AG20443 (cell line): ENCODE measurements around the gene EPHB1.
A peak's percentile ranks its signal among the peaks of the same experiment; 100 is the strongest.

Experiments
- DNase-seq: peaks from one replicate; pipeline ENCODE4 v3.0.0; 2012; ENCODE audit warnings: low spot score, mixed read lengths

The EPHB1 gene

GRCh38 chr3:134883697-134884385 is 88.8 kb downstream of the EPHB1 start:
- DNase-seq, result peak; percentile 71

DNA sequence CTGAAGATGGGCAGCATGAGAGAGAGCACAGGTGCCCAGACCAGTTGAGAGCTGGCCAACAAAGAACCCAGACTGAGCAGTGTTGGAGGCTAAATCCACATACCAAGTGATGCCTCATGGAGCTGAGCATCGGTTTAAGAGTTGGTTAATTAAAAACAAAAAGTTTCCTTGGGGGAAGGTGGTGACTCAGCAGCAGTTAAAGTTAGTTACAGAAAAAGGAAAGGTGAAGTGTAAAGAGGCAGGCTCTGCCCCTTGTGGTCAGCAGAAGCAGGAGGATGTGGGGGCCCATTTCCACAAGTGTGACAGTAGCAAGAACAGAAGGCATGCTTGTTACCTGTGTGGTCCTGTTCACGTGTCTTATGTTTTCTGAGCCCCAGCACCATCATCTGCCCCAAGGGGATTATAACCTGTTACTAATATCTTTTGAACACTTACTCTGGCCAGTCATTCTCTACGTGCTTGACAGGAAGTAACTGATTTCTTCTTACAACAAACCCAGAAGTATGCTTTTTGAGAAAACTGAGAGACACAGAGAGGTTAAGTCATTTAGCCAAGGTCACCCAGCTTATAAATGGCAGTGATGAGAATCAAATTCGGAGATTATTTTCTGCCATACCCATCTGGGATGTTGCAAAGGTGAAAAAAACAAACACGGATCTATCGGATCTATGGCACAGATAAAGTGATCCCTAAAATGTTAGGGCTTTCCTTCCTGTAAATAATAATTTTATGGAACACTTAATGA is 91.0 kb downstream of the EPHB1 start:
- DNase-seq, result peak; percentile 40

DNA sequence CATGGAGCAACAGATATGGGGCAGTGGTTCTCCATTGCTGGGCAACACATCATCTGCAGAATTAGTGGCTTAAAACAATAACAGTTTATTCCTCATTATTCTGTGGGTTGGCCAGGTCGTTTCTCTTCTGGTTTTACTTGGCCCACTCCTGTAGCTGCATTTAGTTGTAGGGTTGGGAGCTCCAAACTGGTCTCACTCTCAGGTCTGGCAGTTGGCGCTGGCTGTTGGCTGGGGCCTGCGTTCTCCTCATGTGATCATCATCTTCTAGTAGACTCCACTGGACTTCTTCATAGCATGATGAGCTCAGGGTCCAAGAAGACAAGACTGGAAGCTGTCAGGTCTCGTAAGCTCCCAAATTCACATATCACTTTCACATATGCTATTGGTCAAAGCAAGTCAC is 91.9 kb downstream of the EPHB1 start:
- no peak for DNase-seq

- DNase-seq, result no peak
Measured at GRCh38 chr3:134887536-134887935, 92.5 kb downstream of the EPHB1 start.

GRCh38 chr3:134892326-134892725 is 97.3 kb downstream of the EPHB1 start:
- DNase-seq, result no peak

DNA sequence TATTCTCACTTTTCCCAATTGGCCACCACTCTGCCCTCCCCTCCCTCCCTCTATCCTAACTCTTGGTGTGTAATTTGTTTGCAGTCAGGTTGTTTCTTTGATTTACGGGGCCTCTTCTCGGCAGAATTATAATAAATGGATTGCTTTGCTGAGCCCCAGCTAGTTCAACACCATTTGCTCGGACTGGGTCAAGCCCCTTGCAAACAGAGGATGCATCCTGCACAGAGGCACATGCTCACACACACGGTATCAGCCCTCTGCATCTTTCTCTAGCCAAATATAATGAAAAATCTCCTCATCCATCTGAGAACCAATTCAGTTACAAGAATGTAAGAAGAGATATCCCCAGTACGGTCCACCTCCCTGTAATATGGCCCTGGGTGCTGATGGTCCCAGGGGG is 97.7 kb downstream of the EPHB1 start:
- no peak for DNase-seq

- no peak for DNase-seq
Measured at GRCh38 chr3:134894533-134894932, 99.5 kb downstream of the EPHB1 start.

- DNase-seq, result no peak
Measured at GRCh38 chr3:134895181-134895580, 100.1 kb downstream of the EPHB1 start.

GRCh38 chr3:134896141-134896540 is 101.1 kb downstream of the EPHB1 start:
- DNase-seq, result no peak

GRCh38 chr3:134896696-134897095 is 101.6 kb downstream of the EPHB1 start:
- DNase-seq, result no peak

DNA sequence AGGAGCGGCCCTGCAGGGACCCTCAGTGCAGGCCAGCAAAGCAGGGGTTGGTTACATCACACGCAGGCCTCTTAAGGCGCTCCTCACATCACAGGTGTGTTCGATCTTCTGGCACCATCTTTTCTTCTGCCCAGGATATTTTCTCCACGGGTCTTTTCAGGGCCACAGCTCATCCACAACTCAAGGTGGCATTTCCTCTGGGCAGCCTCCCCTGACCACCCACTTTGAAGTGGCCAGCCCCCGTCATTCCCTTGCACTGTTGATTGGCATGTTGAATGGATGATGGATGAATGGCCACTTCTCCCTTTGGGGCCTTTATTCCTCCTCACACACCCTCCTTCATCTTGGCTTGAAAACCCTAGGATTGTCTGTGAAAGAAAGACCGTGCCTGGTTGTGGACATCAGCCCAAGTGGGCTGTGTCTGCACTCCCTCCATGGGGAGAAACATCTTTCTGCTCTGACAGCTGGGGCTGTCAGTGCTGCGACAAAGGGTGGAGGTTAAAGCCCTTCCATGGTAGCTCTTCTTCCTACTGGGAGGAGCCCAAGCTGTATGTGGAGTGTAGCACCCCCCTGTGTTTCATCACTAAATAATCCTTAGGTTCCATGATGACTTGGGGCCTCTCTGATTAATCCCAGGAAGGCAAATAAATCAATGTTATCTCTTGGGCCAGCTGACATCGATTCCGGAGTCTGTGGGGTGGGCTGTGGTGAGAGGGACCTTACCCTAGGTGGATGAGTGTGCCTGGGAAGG is 102.5 kb downstream of the EPHB1 start:
- DNase-seq, result no peak

DNA sequence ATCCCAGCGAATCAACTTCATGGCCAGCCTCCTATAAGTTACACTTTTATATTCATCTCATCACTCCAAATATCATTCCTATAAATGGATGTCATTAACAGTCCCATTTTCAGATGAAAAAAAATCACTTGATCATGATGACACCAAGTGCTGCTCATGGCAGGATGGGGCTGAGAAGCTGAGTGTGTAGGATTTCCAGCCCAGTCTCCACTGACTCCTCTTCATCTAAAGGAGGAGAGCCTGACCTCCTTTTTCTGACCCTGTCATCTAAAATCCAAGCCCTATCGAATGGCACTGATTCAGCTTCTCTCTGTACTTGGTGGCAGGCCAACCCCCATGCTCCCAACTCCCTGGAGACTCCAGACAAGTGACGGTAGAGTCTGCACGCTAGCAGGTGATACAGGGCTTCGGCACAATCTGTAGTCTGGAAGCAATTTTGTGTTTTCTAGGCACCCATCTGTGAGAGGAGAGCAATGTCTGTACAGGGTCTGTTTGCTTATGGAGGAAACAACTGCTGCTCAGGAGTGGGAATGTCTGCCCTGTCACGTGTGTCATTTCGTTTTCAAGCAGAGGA is 103.2 kb downstream of the EPHB1 start:
- no peak for DNase-seq

GRCh38 chr3:134899786-134900185 is 104.7 kb downstream of the EPHB1 start:
- DNase-seq, result no peak

GRCh38 chr3:134900482-134900881 is 105.4 kb downstream of the EPHB1 start:
- no peak for DNase-seq

DNA sequence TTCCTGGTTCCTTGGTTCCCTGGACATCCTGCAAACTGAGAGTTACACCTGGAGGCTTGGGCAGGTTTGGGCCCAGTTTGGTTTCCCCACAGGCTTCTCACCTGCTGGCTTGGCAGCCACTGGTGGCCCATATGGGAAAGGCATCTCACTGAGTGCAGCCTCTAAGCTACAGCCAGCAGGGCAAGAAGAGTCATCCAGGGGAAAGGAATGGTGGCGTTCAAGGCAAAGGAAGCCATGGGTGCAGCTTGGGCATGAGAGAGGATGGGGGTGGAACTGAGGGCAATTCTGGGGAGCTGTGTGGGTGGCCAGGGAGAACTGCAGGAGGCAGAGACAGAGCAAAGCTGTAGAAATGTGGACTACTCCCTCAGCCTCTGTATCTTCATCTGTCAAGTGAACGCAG is 106.4 kb downstream of the EPHB1 start:
- no peak for DNase-seq

DNA sequence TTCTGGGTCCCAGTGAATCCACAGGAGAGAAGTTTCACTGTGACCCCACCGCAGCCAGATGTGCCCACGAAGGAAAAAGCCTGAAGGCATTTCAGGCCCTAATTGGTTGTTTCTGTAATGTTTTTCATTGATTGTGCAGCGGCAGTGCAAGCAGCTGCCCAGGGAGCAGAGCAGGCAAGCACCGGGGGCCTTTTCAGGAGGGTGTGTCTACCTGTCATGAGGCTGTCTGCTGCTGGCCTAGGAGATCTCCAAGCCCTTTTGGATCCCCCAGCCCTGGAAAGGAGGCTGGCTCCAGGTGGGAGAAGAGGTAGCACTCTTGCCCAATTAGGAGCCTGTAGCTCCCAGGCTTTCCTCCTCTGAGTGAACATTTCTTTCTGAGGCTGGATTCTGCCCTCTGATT is 108.8 kb downstream of the EPHB1 start:
- DNase-seq, result no peak

- DNase-seq, result no peak
Measured at GRCh38 chr3:134904241-134904771, 109.2 kb downstream of the EPHB1 start.

DNA sequence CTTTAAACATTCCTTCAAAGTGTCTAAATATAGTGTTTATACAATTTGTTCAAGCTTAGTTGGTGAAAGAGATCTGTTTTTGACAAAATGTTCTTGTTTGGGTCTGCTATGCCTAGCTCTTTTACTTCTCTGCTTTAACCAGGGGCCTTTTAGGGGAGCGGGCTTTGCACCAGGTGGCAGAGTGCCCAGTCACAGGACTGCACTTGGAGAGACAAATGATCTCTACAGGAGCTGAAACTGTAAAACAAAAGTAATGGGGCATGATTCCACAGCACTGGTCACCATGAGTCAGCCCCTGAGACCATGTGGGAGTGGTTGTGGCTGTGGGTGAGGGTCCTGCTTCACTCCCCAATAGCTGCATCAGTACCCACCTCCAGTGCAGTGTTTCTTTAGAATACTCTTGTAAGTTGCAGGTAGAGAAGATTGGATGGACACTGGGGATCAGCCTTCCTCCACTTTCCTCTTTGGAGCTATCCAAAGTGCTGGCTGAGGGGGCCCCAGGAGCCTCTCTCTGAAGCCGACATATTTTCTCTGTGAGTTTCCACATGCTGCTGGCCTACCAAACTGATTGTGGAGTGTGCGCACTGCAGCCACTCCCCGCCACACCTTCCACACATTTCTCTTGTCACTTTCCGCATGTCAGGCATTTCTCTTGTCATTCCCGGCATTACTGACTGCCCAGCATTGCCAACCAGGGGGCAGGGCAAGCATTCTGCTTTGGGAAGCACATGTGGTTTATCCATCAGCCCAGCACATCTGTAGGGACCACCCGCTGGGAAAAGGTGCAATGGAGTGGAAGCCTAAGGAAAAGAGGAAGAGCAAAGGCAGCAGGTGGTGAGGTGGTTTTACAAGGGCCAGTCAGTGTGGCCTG is 110.0 kb downstream of the EPHB1 start:
- DNase-seq, result no peak

GRCh38 chr3:134905647-134905935 is 110.5 kb downstream of the EPHB1 start:
- DNase-seq, result no peak

- DNase-seq, result no peak
Measured at GRCh38 chr3:134908271-134908670, 113.2 kb downstream of the EPHB1 start.

DNA sequence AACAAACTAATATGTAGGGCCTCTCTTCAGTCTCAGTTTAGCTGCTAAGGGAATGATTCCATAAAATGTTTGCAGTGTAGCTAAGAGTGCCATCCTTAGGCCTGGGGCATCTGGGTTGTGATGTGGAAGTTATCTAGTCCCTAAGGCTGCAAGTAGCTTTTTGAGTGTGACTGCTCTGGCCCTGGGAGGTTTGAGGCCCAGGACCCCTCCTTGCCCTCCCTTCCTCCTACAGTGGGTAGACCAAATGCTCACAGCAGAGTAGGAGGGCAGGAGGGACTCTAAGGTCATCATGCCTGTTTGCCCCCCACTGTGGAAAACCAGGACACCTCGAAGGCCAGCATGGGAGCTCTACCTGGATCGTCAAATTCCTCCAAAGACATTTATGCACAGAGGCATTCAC is 115.0 kb downstream of the EPHB1 start:
- no peak for DNase-seq
